ENCODE results near the gene LRRC3B.

The LRRC3B gene

GRCh38 chr3:26630669-26631389 lies 8.3 kb downstream of the LRRC3B start:
- TF ChIP-seq POLR2AphosphoS5 (IDR thresholded peaks at IDR 0.05; ENCODE audit: low read depth, low read length), result no peak
- TF ChIP-seq, protein P1, sequence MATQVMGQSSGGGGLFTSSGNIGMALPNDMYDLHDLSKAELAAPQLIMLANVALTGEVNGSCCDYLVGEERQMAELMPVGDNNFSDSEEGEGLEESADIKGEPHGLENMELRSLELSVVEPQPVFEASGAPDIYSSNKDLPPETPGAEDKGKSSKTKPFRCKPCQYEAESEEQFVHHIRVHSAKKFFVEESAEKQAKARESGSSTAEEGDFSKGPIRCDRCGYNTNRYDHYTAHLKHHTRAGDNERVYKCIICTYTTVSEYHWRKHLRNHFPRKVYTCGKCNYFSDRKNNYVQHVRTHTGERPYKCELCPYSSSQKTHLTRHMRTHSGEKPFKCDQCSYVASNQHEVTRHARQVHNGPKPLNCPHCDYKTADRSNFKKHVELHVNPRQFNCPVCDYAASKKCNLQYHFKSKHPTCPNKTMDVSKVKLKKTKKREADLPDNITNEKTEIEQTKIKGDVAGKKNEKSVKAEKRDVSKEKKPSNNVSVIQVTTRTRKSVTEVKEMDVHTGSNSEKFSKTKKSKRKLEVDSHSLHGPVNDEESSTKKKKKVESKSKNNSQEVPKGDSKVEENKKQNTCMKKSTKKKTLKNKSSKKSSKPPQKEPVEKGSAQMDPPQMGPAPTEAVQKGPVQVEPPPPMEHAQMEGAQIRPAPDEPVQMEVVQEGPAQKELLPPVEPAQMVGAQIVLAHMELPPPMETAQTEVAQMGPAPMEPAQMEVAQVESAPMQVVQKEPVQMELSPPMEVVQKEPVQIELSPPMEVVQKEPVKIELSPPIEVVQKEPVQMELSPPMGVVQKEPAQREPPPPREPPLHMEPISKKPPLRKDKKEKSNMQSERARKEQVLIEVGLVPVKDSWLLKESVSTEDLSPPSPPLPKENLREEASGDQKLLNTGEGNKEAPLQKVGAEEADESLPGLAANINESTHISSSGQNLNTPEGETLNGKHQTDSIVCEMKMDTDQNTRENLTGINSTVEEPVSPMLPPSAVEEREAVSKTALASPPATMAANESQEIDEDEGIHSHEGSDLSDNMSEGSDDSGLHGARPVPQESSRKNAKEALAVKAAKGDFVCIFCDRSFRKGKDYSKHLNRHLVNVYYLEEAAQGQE (IDR thresholded peaks at IDR 0.05; ENCODE audit: insufficient read depth in 1 of 2, low read depth in 2 of 2, low read length in 2 of 2), result no peak
- no peak for TF ChIP-seq TAF1 (IDR thresholded peaks at IDR 0.05; ENCODE audit: borderline replicate concordance, insufficient read depth, low read length)
- TF ChIP-seq SIN3A (IDR thresholded peaks at IDR 0.05; ENCODE audit: borderline replicate concordance, insufficient read depth, low read length), result no peak
- no peak for TF ChIP-seq FOXP2 (optimal IDR thresholded peaks at IDR 0.05; ENCODE audit: borderline replicate concordance, extremely low read depth, extremely low read length, insufficient read depth)

- TF ChIP-seq, protein P1 (IDR thresholded peaks at IDR 0.05; ENCODE audit: insufficient read depth in 1 of 2, low read depth in 2 of 2, low read length in 2 of 2), result no peak
- TF ChIP-seq FOXP2 (optimal IDR thresholded peaks at IDR 0.05; ENCODE audit: borderline replicate concordance, extremely low read depth, extremely low read length, insufficient read depth), result no peak
- no peak for TF ChIP-seq TAF1 (IDR thresholded peaks at IDR 0.05; ENCODE audit: borderline replicate concordance, insufficient read depth, low read length)
- TF ChIP-seq POLR2AphosphoS5 (IDR thresholded peaks at IDR 0.05; ENCODE audit: low read depth, low read length), result no peak
- TF ChIP-seq SIN3A (IDR thresholded peaks at IDR 0.05; ENCODE audit: borderline replicate concordance, insufficient read depth, low read length), result no peak
These were observed 8.8 kb downstream of the LRRC3B start for GRCh38 chr3:26631390-26631738.

GRCh38 chr3:26634601-26635000 lies 12.0 kb downstream of the LRRC3B start:
- TF ChIP-seq TAF1 (IDR thresholded peaks at IDR 0.05; ENCODE audit: borderline replicate concordance, insufficient read depth, low read length) (no peak), SIN3A (IDR thresholded peaks at IDR 0.05; ENCODE audit: borderline replicate concordance, insufficient read depth, low read length) (no peak), FOXP2 (optimal IDR thresholded peaks at IDR 0.05; ENCODE audit: borderline replicate concordance, extremely low read depth, extremely low read length, insufficient read depth) (no peak), POLR2AphosphoS5 (IDR thresholded peaks at IDR 0.05; ENCODE audit: low read depth, low read length) (no peak)
- TF ChIP-seq, protein P1 (IDR thresholded peaks at IDR 0.05; ENCODE audit: insufficient read depth in 1 of 2, low read depth in 2 of 2, low read length in 2 of 2), result no peak

- no peak for TF ChIP-seq POLR2AphosphoS5 (IDR thresholded peaks at IDR 0.05; ENCODE audit: low read depth, low read length)
These were observed 13.6 kb downstream of the LRRC3B start for GRCh38 chr3:26636096-26636727.

GRCh38 chr3:26637698-26638097 lies 15.1 kb downstream of the LRRC3B start:
- TF ChIP-seq FOXP2 (optimal IDR thresholded peaks at IDR 0.05; ENCODE audit: borderline replicate concordance, extremely low read depth, extremely low read length, insufficient read depth), result no peak
- no peak for TF ChIP-seq POLR2AphosphoS5 (IDR thresholded peaks at IDR 0.05; ENCODE audit: low read depth, low read length)
- no peak for TF ChIP-seq TAF1 (IDR thresholded peaks at IDR 0.05; ENCODE audit: borderline replicate concordance, insufficient read depth, low read length)
- no peak for TF ChIP-seq SIN3A (IDR thresholded peaks at IDR 0.05; ENCODE audit: borderline replicate concordance, insufficient read depth, low read length)
- TF ChIP-seq, protein P1 (IDR thresholded peaks at IDR 0.05; ENCODE audit: insufficient read depth in 1 of 2, low read depth in 2 of 2, low read length in 2 of 2), result no peak
